IPS-18c (cell line): ENCODE measurements around the gene KISS1R.

ENCODE experiments used
- H3K4me3 ChIP-seq: 2 replicates; pipeline ENCODE4 v1.7.0; 2013; ENCODE audit warnings: low read depth, mild to moderate bottlenecking, low read length, moderate library complexity; ENCODE audit not compliant: insufficient read depth
- H3K9me3 ChIP-seq: one replicate; pipeline ENCODE4 v1.6.1; 2013; ENCODE audit warnings: mild to moderate bottlenecking, low read length, moderate library complexity; ENCODE audit not compliant: control insufficient read depth, insufficient read depth

Gene KISS1R

DNA sequence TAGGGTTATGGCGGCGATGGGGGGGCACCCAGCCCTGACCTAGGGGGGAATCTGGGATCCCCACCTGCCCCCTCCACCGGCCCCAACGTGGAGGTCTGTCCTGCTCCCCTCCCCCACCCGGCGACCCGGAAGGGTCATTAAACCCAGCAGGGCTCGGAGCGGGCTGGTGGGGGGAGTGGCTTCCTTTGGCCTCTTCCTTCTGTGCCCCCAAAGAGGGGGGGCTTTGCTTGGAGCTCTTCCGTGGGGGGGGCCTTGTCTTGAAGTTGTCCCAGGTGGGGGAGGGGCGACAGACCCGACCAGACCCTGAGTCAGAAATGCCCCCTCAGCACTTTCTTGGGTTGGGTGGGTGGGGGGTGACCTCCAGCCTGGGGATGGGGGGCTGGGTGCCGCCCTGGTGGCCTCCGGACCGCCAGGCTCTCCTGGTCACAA, 10.2 kb downstream of the KISS1R start:
- peak overlapping the region; percentile 77 for H3K4me3 ChIP-seq
- H3K9me3 ChIP-seq: no peaks in the 10 kb centered on the region

- peak overlapping the region; percentile 77; the same call in 1 of the 2 replicates for H3K4me3 ChIP-seq
- H3K9me3 ChIP-seq: no peaks in the 10 kb centered on the region
Observed at GRCh38 chr19:927780-928401, 10.8 kb downstream of the KISS1R start.

- Histone ChIP-seq H3K9me3 (no peaks in the 10 kb centered on the region), H3K4me3 (no peak overlapping the region)
Observed at GRCh38 chr19:928471-929202, 11.5 kb downstream of the KISS1R start.

GRCh38 chr19:929203-929890, 12.2 kb downstream of the KISS1R start:
- H3K4me3 ChIP-seq: no peak overlapping the region
- no peaks in the 10 kb centered on the region for H3K9me3 ChIP-seq

DNA sequence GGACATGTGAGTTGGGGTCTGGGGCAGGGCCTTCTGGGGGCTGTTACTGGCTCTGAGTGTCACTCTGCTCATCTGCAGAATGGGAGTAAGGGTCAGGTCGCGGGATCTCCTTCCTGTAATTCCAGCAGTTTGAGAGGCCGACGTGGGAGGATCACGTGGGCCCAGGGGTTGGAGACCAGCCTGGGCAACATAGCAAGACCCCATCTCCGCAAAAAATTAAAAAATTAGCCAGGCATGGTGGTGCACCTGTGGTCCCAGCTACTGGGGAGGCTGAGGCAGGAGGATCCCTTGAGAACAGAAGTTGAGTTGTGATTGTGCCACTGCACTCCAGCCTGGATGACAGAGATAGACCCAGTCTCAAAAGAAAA, 12.7 kb downstream of the KISS1R start:
- Histone ChIP-seq H3K4me3 (no peak overlapping the region), H3K9me3 (no peaks in the 10 kb centered on the region)

- Histone ChIP-seq H3K4me3 (no peak overlapping the region), H3K9me3 (no peaks in the 10 kb centered on the region)
Observed at GRCh38 chr19:931860-932647, 14.9 kb downstream of the KISS1R start.

DNA sequence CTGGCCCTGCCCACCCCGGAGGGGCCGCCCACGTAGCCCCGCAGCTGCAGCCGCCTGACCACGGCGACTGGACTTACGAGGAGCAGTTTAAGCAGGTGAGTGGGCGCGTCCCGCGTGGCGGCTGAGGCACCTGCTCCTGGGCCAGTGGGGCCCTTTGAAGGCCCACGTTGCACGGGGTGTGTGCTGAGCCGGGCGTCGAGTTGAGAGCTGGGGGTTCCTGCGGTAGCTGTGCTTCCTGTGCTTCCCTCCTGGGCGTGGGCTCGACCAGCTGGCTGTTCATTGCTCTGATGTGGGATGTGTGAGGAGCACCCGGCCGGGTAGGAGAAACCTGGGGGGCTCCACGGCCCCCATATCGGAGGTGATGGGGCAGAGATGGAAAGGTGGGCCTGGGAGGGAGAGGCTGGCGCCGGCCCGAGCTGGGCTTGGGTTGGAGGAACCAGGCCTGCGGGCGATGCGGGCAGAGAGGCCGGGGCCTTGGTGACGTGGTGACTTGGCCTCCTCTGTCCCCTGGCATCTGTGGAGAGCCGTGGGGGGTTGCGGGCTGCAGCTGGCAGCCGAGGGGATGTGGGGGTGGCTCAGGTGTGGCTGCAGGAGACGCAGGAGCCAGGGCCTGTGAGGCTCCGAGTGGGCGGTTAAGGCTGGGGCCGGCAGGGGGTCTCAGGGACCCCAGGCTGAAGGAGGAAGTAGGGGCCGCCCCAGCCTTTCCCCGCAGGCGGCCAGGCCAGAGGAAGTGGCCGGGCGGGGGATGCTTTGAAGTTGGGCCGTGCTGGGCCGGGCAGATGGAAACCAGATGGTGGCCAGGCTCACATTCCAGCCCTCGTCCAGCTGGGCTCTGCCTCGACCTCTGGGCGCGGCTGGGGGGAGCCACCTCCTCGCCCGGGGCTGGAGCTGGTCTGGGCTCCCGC, 15.8 kb downstream of the KISS1R start:
- no peaks in the 10 kb centered on the region for H3K9me3 ChIP-seq
- H3K4me3 ChIP-seq: no peak overlapping the region

DNA sequence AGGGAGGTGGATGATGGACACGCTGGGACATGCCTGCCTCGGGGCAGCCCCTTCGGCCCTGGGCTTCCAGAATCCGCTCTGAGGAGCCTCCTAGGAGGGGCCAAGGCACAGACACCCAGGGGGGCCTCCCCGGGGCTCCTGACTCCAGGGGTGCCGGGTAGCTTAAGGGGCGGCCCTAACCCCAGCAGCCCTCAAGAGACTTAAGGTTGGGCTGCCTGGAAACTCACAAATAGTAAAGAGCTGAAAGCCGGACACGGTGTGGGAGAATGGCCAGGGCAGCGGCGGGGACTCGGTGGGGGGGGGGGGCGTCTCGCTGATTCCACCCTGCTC, 16.4 kb downstream of the KISS1R start:
- H3K4me3 ChIP-seq: no peak overlapping the region
- no peaks in the 10 kb centered on the region for H3K9me3 ChIP-seq

DNA sequence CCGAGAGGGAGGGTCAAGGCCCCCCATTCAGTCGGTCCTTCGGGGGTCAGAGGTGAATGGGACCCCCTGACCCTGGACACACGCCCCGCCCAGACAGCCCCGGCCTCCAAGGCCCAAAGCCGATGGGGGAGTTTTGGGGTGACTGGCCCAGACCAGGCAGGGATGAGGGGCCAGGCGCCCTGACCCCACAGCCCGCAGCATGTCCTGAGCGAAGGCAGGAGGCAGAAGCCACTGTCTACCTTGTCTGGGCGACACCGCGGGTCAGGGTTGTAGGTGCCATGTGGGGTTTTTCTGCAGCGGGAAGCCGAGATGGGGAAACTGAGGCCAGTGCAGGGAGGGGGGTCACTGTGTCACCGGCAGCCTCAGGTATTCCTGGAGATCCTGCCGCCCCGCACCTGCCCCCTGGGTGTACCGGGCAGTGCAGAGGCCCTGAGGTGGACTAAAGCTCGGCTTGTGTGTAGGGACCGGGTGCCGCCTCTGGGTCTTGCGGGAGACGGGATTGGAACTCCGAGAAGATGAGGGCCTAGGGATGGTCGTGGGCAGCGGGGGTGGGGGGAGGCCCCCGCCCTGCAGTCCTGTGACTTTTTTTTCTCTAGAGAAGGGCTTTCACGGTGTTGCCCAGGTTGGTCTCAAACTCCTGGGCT, 17.2 kb downstream of the KISS1R start:
- Histone ChIP-seq H3K4me3 (no peak overlapping the region), H3K9me3 (no peaks in the 10 kb centered on the region)

GRCh38 chr19:934865-935479, 17.8 kb downstream of the KISS1R start:
- no peak overlapping the region for H3K4me3 ChIP-seq
- no peaks in the 10 kb centered on the region for H3K9me3 ChIP-seq

- no peak overlapping the region for H3K4me3 ChIP-seq
- H3K9me3 ChIP-seq: no peaks in the 10 kb centered on the region
Observed at GRCh38 chr19:936175-936546, 19.0 kb downstream of the KISS1R start.

- Histone ChIP-seq H3K9me3 (no peaks in the 10 kb centered on the region), H3K4me3 (no peak overlapping the region)
Observed at GRCh38 chr19:937259-937694, 20.1 kb downstream of the KISS1R start.

GRCh38 chr19:938233-938923, 21.2 kb downstream of the KISS1R start:
- H3K4me3 ChIP-seq: no peak overlapping the region
- H3K9me3 ChIP-seq: no peaks in the 10 kb centered on the region

DNA sequence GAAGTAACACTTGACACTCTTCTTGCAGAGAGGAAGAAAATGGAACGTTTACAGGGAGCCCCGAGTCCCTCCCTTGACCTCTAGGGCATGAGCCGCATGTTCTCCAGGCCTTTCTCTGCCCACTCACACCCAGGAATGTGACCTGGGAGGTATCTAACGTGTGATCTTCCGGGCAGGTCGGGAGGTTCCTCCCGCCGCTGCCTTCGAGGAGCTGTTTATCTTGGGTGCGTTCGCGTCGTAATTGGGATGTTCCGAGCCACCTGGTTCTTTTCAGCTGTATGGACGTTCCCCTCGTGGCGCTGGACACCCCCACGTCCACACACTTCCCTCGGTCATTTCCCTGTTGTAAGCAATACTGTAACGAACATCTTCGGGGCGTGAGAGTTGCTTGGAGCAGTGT, 22.3 kb downstream of the KISS1R start:
- Histone ChIP-seq H3K4me3 (no peak overlapping the region), H3K9me3 (no peaks in the 10 kb centered on the region)

- Histone ChIP-seq H3K9me3 (no peaks in the 10 kb centered on the region), H3K4me3 (no peak overlapping the region)
Observed at GRCh38 chr19:939922-940321, 22.8 kb downstream of the KISS1R start.
